DOHH2 (cell line): ENCODE measurements around the gene WBP1.

Source experiments
- EZH2phosphoT487 ChIP-seq: fragments of 200-600 bp; sonication (generic); IDR thresholded peaks from 2 replicates; pipeline ENCODE4 v1.6.1; 2017; ENCODE audit warnings: borderline replicate concordance, mild to moderate bottlenecking, antibody characterized with exemption, low read length, moderate library complexity, mixed read lengths
- TF ChIP-seq, protein P1 (sequence below): fragments of 200-600 bp; sonication (generic); IDR thresholded peaks from one replicate; pipeline ENCODE4 v1.5.1; 2014; ENCODE audit warnings: antibody characterized with exemption, mild to moderate bottlenecking, low read depth, low read length; ENCODE audit not compliant: poor library complexity, severe bottlenecking

DNA sequence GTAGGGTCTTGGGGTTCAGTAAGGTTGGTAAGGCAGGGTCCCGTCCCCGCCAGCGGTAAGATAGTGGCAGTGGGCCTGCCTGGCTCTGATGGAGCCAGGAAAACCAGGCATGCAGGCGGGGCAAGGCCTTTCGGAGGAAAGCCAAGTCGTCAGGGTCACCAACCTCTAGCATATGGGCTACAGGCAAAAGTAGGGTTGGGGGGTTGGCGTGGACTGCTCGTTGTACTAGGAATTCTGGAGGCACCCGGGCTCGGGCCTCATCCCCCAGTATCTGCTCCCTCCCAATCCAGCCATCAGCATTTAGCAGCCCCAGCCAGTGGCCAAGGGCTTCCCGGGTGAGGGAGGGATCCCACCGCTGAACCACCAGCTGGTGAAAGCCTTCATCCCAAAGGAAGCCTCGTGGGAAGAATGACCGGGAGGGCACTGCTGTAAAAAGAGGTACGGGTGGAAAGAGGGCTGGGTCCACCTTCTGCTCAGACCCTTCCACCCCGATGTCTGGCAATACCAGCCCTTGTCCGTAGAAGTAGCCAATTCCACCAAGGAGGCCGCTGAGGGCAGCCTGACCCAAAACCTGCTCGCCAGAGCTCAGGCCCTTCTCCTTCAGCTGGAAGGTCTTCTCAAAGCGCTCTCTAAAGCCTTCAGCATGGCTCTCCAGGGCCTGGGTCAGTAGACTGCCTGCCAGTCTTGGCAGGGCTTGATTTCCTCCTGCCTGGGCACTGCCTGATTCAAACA is 4.0 kb downstream of the WBP1 start:
- TF ChIP-seq, protein P1, sequence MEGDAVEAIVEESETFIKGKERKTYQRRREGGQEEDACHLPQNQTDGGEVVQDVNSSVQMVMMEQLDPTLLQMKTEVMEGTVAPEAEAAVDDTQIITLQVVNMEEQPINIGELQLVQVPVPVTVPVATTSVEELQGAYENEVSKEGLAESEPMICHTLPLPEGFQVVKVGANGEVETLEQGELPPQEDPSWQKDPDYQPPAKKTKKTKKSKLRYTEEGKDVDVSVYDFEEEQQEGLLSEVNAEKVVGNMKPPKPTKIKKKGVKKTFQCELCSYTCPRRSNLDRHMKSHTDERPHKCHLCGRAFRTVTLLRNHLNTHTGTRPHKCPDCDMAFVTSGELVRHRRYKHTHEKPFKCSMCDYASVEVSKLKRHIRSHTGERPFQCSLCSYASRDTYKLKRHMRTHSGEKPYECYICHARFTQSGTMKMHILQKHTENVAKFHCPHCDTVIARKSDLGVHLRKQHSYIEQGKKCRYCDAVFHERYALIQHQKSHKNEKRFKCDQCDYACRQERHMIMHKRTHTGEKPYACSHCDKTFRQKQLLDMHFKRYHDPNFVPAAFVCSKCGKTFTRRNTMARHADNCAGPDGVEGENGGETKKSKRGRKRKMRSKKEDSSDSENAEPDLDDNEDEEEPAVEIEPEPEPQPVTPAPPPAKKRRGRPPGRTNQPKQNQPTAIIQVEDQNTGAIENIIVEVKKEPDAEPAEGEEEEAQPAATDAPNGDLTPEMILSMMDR: no peak
- no peak for TF ChIP-seq EZH2phosphoT487
